ENCODE measurements around the gene COL23A1. TPM values are rescaled to one million over a fixed set of nuclear protein-coding genes. Genes with fewer than 3 reads are reported as not detected.

The COL23A1 gene
- total and polyA plus RNA-seq, 2 of the 8 experiments (the other 6 are each of a cell fraction or from before 2014, with no cell fraction given) = 3.1 to 4.7 TPM

GRCh38 chr5:178529080-178529479, 61.1 kb downstream of the COL23A1 start (continued):
- TF ChIP-seq POU5F1 (IDR thresholded peaks at IDR 0.05; ENCODE audit: low read depth, low read length) (no peak), TBP (IDR thresholded peaks at IDR 0.05; ENCODE audit: low read depth, low read length) (no peak), JUND (IDR thresholded peaks at IDR 0.05; ENCODE audit: low read length) (no peak), BCL11A (IDR thresholded peaks at IDR 0.05; ENCODE audit: low read depth in 2 of 2, low read length in 2 of 2) (no peak), CHD2 (IDR thresholded peaks at IDR 0.05; ENCODE audit: low read length) (no peak)

Measured in H1 (cell line).